ENCODE data around the gene STX1B. TPM values are rescaled to one million over a fixed set of nuclear protein-coding genes. Genes with fewer than 3 reads are reported as not detected.

STX1B gene
- polyA plus RNA-seq, 1 donor (not counting 4 experiments of a cell fraction or from before 2014, with no cell fraction given), result 0.34 TPM

DNA sequence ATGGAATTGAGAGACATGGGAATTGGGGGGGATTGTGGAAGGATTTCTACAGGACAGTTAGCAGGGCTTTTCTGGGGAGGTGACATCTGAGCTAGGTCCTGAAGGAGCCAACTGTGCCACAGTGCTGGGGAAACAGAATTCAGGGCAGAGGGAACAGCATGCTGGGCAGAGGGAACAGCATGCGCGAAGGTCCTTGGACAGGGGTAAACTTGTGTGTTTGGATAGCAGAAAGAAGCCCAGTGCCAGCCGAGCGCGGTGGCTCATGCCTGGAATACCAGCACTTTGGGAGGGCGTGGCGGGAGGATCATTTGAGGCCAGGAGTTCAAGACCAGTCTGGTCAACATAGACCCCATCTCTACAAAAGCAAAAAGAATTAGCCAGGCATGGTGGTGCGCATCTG lies 3.8 kb downstream of the STX1B start:
- Histone ChIP-seq H3K9me1 (ENCODE audit: control insufficient read depth, extremely low read depth, insufficient read depth, low read length) (peaks cover under 1% of the 10 kb centered on the region), H4K20me1 (ENCODE audit: control insufficient read depth, extremely low read depth, insufficient read depth, low read length) (no peaks in the 10 kb centered on the region), H3K79me2 (ENCODE audit: control insufficient read depth, insufficient read depth, low read length) (no peaks in the 10 kb centered on the region), H3K36me3 (ENCODE audit: control insufficient read depth in 2 of 2, extremely low read depth in 1 of 2, insufficient read depth in 2 of 2, low read length in 2 of 2) (no peaks in the 10 kb centered on the region), H3K9me3 (ENCODE audit: control insufficient read depth, low read depth, low read length) (no peaks in the 10 kb centered on the region), H3K27me3 (ENCODE audit: control insufficient read depth, extremely low read depth, insufficient read depth, low read length) (peaks cover 19% of the 10 kb centered on the region), H3K4me3 (ENCODE audit: control insufficient read depth in 2 of 3, extremely low read depth in 1 of 3, insufficient read depth in 2 of 3, low read depth in 1 of 3, low read length in 3 of 3) (no peak overlapping the region), H3K4me2 (ENCODE audit: control insufficient read depth, extremely low read depth, insufficient read depth, low read depth, low read length) (no peak overlapping the region), H3K27ac (ENCODE audit: control insufficient read depth, insufficient read depth, low read length) (no peak overlapping the region), H3K4me1 (ENCODE audit: control insufficient read depth, extremely low read depth, insufficient read depth, low read length) (peaks cover 14% of the 10 kb centered on the region), H3K9ac (ENCODE audit: control insufficient read depth, extremely low read depth, insufficient read depth, low read length) (no peak overlapping the region), H2AFZ (ENCODE audit: control insufficient read depth, low read length) (no peak overlapping the region)
- TF ChIP-seq EZH2 (IDR thresholded peaks at IDR 0.05; ENCODE audit: low read length), result no peak
- TF ChIP-seq, protein P1, sequence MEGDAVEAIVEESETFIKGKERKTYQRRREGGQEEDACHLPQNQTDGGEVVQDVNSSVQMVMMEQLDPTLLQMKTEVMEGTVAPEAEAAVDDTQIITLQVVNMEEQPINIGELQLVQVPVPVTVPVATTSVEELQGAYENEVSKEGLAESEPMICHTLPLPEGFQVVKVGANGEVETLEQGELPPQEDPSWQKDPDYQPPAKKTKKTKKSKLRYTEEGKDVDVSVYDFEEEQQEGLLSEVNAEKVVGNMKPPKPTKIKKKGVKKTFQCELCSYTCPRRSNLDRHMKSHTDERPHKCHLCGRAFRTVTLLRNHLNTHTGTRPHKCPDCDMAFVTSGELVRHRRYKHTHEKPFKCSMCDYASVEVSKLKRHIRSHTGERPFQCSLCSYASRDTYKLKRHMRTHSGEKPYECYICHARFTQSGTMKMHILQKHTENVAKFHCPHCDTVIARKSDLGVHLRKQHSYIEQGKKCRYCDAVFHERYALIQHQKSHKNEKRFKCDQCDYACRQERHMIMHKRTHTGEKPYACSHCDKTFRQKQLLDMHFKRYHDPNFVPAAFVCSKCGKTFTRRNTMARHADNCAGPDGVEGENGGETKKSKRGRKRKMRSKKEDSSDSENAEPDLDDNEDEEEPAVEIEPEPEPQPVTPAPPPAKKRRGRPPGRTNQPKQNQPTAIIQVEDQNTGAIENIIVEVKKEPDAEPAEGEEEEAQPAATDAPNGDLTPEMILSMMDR (optimal IDR thresholded peaks at IDR 0.05 in 1 of 3, IDR thresholded peaks at IDR 0.05 in 1 of 3, conservative IDR thresholded peaks at IDR 0.05 in 1 of 3; ENCODE audit: extremely low read depth in 1 of 3, insufficient read depth in 2 of 3, low read length in 3 of 3), result no peak
- dilution Hi-C loops (cut with MboI; ENCODE audit: extremely low pct_ligation_motif_present, low sequenced_read_pairs), result no loop called here
- DNase-seq (ENCODE audit: low read depth, low spot score) (no peak), FAIRE-seq (no peak)

DNA sequence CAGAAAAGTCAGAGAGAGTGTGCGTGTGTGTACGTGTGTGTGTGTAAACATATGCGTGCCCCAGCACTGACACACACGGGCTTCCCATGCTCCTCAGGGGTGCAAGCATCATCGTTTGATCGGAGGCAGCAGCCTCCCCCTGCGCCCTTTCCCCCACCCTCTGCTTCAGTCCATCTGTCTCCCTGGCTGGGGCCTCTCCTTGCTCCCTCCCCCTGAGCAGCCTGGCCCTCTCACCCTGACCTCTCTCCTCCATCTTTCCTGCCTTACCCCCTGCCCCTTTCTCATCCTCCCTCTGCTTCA lies 4.4 kb downstream of the STX1B start:
- TF ChIP-seq EZH2 (IDR thresholded peaks at IDR 0.05; ENCODE audit: low read length), result no peak
- TF ChIP-seq, protein P1 (optimal IDR thresholded peaks at IDR 0.05 in 1 of 3, IDR thresholded peaks at IDR 0.05 in 1 of 3, conservative IDR thresholded peaks at IDR 0.05 in 1 of 3; ENCODE audit: extremely low read depth in 1 of 3, insufficient read depth in 2 of 3, low read length in 3 of 3), result no peak
- Histone ChIP-seq H3K9ac (ENCODE audit: control insufficient read depth, extremely low read depth, insufficient read depth, low read length) (no peak overlapping the region), H3K4me2 (ENCODE audit: control insufficient read depth, extremely low read depth, insufficient read depth, low read depth, low read length) (no peak overlapping the region), H3K27me3 (ENCODE audit: control insufficient read depth, extremely low read depth, insufficient read depth, low read length) (peaks cover 13% of the 10 kb centered on the region), H3K9me3 (ENCODE audit: control insufficient read depth, low read depth, low read length) (no peaks in the 10 kb centered on the region), H3K79me2 (ENCODE audit: control insufficient read depth, insufficient read depth, low read length) (no peaks in the 10 kb centered on the region), H3K4me3 (ENCODE audit: control insufficient read depth in 2 of 3, extremely low read depth in 1 of 3, insufficient read depth in 2 of 3, low read depth in 1 of 3, low read length in 3 of 3) (no peak overlapping the region), H3K9me1 (ENCODE audit: control insufficient read depth, extremely low read depth, insufficient read depth, low read length) (peaks cover 3% of the 10 kb centered on the region), H4K20me1 (ENCODE audit: control insufficient read depth, extremely low read depth, insufficient read depth, low read length) (no peaks in the 10 kb centered on the region), H3K4me1 (ENCODE audit: control insufficient read depth, extremely low read depth, insufficient read depth, low read length) (peaks cover 18% of the 10 kb centered on the region), H3K27ac (ENCODE audit: control insufficient read depth, insufficient read depth, low read length) (no peak overlapping the region), H3K36me3 (ENCODE audit: control insufficient read depth in 2 of 2, extremely low read depth in 1 of 2, insufficient read depth in 2 of 2, low read length in 2 of 2) (no peaks in the 10 kb centered on the region), H2AFZ (ENCODE audit: control insufficient read depth, low read length) (no peak overlapping the region)
- dilution Hi-C loops (cut with MboI; ENCODE audit: extremely low pct_ligation_motif_present, low sequenced_read_pairs), result no loop called here
- FAIRE-seq (no peak), DNase-seq (ENCODE audit: low read depth, low spot score) (no peak)
